Heart left ventricle (tissue), 16 donors: ENCODE data around the gene EMD. TPM values are rescaled to one million over a fixed set of nuclear protein-coding genes. Genes with fewer than 3 reads are reported as not detected.

Experiments
- ATAC-seq, 4 donors: fragments of 200-7000 bp; cut with Tn5 transposase; one replicate each; pipeline ENCODE4 v1.9.1; 2020 to 2022; ENCODE audit warnings: moderate library complexity in 4 of 4, mild to moderate bottlenecking in 3 of 4, moderate number of reproducible peaks in 1 of 4
- DNase-seq, 5 donors: peaks; one replicate each; pipeline ENCODE4 v3.0.0-alpha.2; 2020
- H3K27ac ChIP-seq, 12 donors: fragments of 200-600 bp; sonication (generic) in 4 of 12; one replicate each; pipeline versions ENCODE4 v1.5.0 to v1.8.0; 2016 to 2022; ENCODE audit warnings: mild to moderate bottlenecking in 2 of 12
- H3K27me3 ChIP-seq, 9 donors: fragments of 200-600 bp; sonication (generic) in 2 of 9; one replicate each; pipeline versions ENCODE4 v1.5.1 to v1.8.0; 2016 to 2022; ENCODE audit warnings: mild to moderate bottlenecking in 3 of 9
- H3K36me3 ChIP-seq, 9 donors: fragments of 200-600 bp; sonication (generic) in 2 of 9; one replicate each; pipeline versions ENCODE4 v1.5.0 to v1.8.0; 2018 to 2022; ENCODE audit warnings: mild to moderate bottlenecking in 2 of 9
- H3K4me1 ChIP-seq, 12 donors: fragments of 200-600 bp; sonication (generic) in 4 of 12; one replicate each; pipeline versions ENCODE4 v1.5.0 to v1.8.0; 2016 to 2022; ENCODE audit warnings: mild to moderate bottlenecking in 3 of 12
- H3K4me3 ChIP-seq, 12 donors: fragments of 200-600 bp; sonication (generic) in 4 of 12; one replicate each; pipeline versions ENCODE4 v1.5.0 to v1.8.0; 2017 to 2022; ENCODE audit warnings: mild to moderate bottlenecking in 9 of 12, moderate library complexity in 4 of 12
- H3K9me3 ChIP-seq, 12 donors: fragments of 200-600 bp; sonication (generic) in 4 of 12; one replicate each; pipeline versions ENCODE4 v1.5.0 to v1.8.0; 2016 to 2022; ENCODE audit warnings: mild to moderate bottlenecking in 1 of 12
- CTCF ChIP-seq, 12 donors: fragments of 200-600 bp; sonication (generic) in 4 of 12; IDR thresholded peaks; one replicate each; pipeline versions ENCODE4 v1.5.0 to v1.8.0; 2018 to 2022; ENCODE audit warnings: antibody characterized with exemption in 12 of 12, mild to moderate bottlenecking in 5 of 12
- POLR2A ChIP-seq, 2 donors: fragments of 450-650 bp; IDR thresholded peaks; one replicate each; pipeline ENCODE4 v1.6.1; 2017; ENCODE audit warnings: antibody characterized with exemption in 2 of 2, mild to moderate bottlenecking in 2 of 2, moderate library complexity in 2 of 2
- WGBS, 4 donors: extraction: QIAGEN DNeasy Blood & Tissue Kit in 2 of 4; methylation state at CpG; one replicate each; pipeline versions ENCODE4 v1.1.5 to v1.1.7; 2013 to 2018; 5-methylcytosine and 5-hydroxymethylcytosine counted together
- intact Hi-C, 10 donors: fragments of 100-400 bp; cut with DNase I; formaldehyde crosslinking; loops; one replicate each; pipeline versions ENCODE4 v1.11.1 to v1.14.2; 2022
- polyA plus RNA-seq, 2 donors: library from polyadenylated mRNA; stranded (reverse); fragments of 200-250 nt; gene quantifications; one replicate each; pipeline ENCODE4 v1.2.3, GENCODE V29; 2013
- total RNA-seq, 9 donors: library from RNA; depleted of rRNA in 2 of 9; stranded (reverse); fragments of >200 nt in 2 of 9; fragmentation: NEBNext Ultra II Directional in 3 of 9; extraction: Animal tissue kit (Norgen Biotek cat#: 25700) in 3 of 9; gene quantifications; one replicate each; pipeline versions ENCODE4 v1.1.0 to v1.2.4, GENCODE V29; 2016 to 2023
- donor health status: ischemic (EF 13 %, LVEDD 7.1; RV severe dilation, severe dysfunction).
- donor health status: healthy with polysubstance abuse.
- donor health status: DM: no; HTN: yes; CAD: no.
- donor health status: DM: no; HTN: no; CAD: no.
- donor health status: ischemic (EF 25% LVEDD 6.9; RV normal size, moderate dysfunction).
- donor health status: ischemic (EF 25% LVEDD 5.7; RV mildly dilated, moderate dysfunction).
- donor health status: healthy.
- donor health status: DM: yes; HTN: yes; CAD: no.
- donor health status: ischemic (EF 35%, LVEDD 5.7; RV mildly dilated, moderate dysfunction).
- donor health status: nonischemic (EF 11% LVEDD 7.7; RV severe dilation, severe dysfunction).
- donor health status: DM: yes; HTN: yes; CAD: no.
- donor health status: PGD.
- donor health status: ischemic (EF 29% LVEDD 5.4; RV normal size, mild dysfunction).
- donor health status: nonischemic (EF 23%, LVEDD 6.1; RV moderate dilation, normal function).

EMD gene
- total and polyA plus RNA-seq, 11 donors: 37.6 to 152 (median 53.8) TPM

- DNase-seq (peak; percentile 94 to 96 (median 95)), ATAC-seq (peak; percentile 96 to 99 (median 98))
- TF ChIP-seq POLR2A (IDR thresholded peaks at IDR 0.05) (peak in 1 of 2 donors; percentile 70), CTCF (IDR thresholded peaks at IDR 0.05) (peak in 2 of 12 donors; percentile 8 to 24)
- peak within 1 kb of the TSS; percentile 51 to 98 (median 78) for H3K4me3 ChIP-seq
- H3K9me3 ChIP-seq: no peaks in the 10 kb centered on the region
- intact Hi-C loops: loop anchor here in 1 of 10 donors (2.0 kb wide), 1 partner anchor 62 kb away; the partner anchor contains the start of gene SLC10A3
- H3K27me3 ChIP-seq: no peaks in the 10 kb centered on the region
- peak within 1 kb of the TSS; percentile 8 to 90 (median 80) for H3K27ac ChIP-seq
- 7 to 50% (median 26%) methylated on average over 51 to 87 of the region's 87 CpGs for WGBS, 4 donors
- H3K4me1 ChIP-seq: peaks cover 0 to 28% (median 7%) of the 10 kb centered on the region in 12 donors
- peaks cover 0 to 14% (median 6%) of the 10 kb centered on the region in 9 donors for H3K36me3 ChIP-seq
Observed at GRCh38 chrX:154428176-154429171, 49.4 kb downstream of the EMD start, which contains the start of gene ATP6AP1. Gene ATP6AP1, plus strand, starts transcription at chrX:154428677. Its CDS starts 16 bp downstream, at chrX:154428693.

- WGBS, 4 donors: 75 to 91% (median 86%) methylated on average over 2 of the region's 2 CpGs
- Histone ChIP-seq H3K36me3 (peaks cover 0 to 21% (median 6%) of the 10 kb centered on the region in 9 donors), H3K27me3 (no peaks in the 10 kb centered on the region), H3K27ac (peak overlapping the region in 3 of 12 donors; percentile 84 to 90 (median 86)), H3K4me3 (peak overlapping the region in 7 of 12 donors; percentile 67 to 98 (median 81)), H3K4me1 (peaks cover 0 to 28% (median 7%) of the 10 kb centered on the region in 12 donors), H3K9me3 (no peaks in the 10 kb centered on the region)
- ATAC-seq: no peak
- intact Hi-C loops: loop anchor here in 2 of 10 donors (2.0 to 10.0 kb wide), 2 partner anchors 55 to 61 kb away; partner anchors contain the start of genes EMD (in 1 of the 2), FLNA (in 1 of the 2) and SLC10A3 (in 1 of the 2)
- no peak for TF ChIP-seq POLR2A (IDR thresholded peaks at IDR 0.05)
- no peak for TF ChIP-seq CTCF (IDR thresholded peaks at IDR 0.05)
- no peak for DNase-seq
Observed at GRCh38 chrX:154429711-154430110, 50.6 kb downstream of the EMD start.

- H3K9me3 ChIP-seq: no peaks in the 10 kb centered on the region
- no peak for TF ChIP-seq CTCF (IDR thresholded peaks at IDR 0.05)
- TF ChIP-seq POLR2A (IDR thresholded peaks at IDR 0.05): no peak
- WGBS, 4 donors: 49 to 71% (median 58%) methylated on average over 6 of the region's 6 CpGs
- peak in 1 of 5 donors; percentile 10 for DNase-seq
- H3K36me3 ChIP-seq: peaks cover 0 to 24% (median 6%) of the 10 kb centered on the region in 9 donors
- intact Hi-C loops: loop anchor here in 1 of 10 donors (10.0 kb wide), 1 partner anchor 56 kb away; the partner anchor contains the start of genes EMD and FLNA
- peak overlapping the region in 4 of 12 donors; percentile 35 to 84 (median 40) for H3K27ac ChIP-seq
- peaks cover 0 to 28% (median 7%) of the 10 kb centered on the region in 12 donors for H3K4me1 ChIP-seq
- H3K4me3 ChIP-seq: peak overlapping the region in 1 of 12 donors; percentile 16
- no peaks in the 10 kb centered on the region for H3K27me3 ChIP-seq
- ATAC-seq: peak in 1 of 4 donors; percentile 15
Observed at GRCh38 chrX:154430479-154430878, 51.4 kb downstream of the EMD start.
